NCI-H748 (cell line): Measurements from ENCODE around the gene CELA2A.
"Not testable (repeated sequence)": the region's sequence is repeated elsewhere in the genome, so short reads cannot be mapped to it uniquely, and the experiment has no call there.

Experiments used
- DNase-seq: peaks from one replicate; lab custom pipeline; 2025; ENCODE audit not compliant: unreplicated experiment; lab: John Stamatoyannopoulos, UW

CELA2A gene

GRCh38 chr1:15444468-15445389 lies 11.8 kb upstream of the CELA2A start:
- no peak for DNase-seq

- no peak for DNase-seq
Measured at GRCh38 chr1:15445390-15446122, 11.0 kb upstream of the CELA2A start.

DNA sequence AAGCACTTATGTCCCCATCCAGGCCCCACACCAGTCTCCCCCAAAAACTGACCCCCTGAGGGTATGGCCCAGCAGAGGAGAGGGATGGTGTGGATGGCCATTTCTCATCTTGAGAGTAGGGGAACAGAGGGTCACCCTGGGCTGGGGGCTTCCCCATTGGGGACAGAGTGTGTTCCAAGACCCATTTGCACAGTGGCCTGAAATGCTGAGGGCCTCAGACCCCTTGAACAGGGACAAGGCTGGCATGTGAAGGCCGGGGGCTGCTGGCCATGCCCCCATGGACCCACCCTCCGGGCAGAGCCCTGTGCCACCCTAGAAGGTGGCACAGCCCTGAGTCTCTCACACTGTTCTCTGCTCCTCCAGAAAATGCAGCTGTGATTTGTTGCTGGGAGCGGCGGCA lies 10.3 kb upstream of the CELA2A start:
- no peak for DNase-seq

DNA sequence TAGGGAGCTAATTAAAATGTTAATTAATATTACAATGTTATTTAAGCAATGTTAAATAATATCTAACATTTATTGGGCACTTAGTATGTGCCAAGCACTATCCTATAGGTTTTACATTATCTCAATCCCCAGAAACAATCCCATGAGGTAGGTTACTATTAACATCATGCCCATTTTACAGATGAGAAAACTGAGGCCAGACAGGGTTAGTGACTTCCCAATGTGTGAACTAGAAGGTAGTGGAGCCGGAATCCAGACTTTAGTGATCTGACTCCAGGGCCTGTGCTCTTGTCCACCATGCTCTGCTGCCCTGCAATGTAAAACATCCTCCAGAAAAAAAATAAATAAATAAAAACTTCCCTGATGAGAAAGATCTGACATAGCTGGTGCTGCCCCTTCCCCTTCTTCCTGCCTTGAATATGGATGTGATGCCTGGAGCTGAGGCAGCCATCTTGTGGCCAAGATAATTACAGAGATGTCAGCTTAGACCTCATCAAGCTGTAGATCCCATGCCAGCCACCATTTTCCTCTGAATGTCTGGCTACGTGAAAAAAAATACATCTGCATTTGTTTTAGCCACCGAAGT lies 7.6 kb upstream of the CELA2A start:
- DNase-seq: no peak

GRCh38 chr1:15449567-15449966 lies 7.0 kb upstream of the CELA2A start:
- DNase-seq: no peak

DNA sequence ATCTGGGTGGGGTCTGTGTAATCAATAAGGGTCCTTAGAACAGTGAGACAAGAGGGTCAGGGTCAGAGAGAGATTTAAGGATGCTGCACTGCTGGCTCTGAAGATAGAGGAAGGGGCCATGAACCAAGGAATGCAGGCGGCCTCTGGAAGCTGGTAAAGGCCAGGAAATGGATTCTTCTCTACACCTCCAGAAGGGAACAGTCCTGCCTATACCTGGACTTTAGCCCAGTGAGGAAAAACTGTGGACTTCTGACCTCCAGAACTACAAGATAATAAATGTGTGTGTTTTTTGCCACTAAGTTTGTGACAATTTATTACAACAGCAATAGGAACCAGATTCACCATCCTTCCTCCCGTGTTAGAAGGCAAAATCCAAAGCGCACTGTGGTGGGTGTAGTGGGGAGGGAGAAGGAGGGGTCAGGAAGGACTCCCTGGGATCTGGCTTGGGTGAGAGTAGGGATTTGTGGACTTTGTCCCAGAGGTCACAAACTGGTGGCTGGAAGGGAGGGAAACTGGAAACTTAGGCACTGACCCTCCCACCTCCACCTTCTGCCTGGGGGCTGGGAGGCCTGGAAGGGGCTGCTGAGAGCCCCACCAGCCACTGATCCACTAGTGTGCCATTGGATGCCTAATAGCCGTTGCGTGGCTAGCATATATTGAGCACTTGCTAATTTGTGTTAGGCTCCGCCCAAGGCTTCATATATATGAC lies 5.4 kb upstream of the CELA2A start:
- DNase-seq: no peak

GRCh38 chr1:15452216-15452615 lies 4.3 kb upstream of the CELA2A start:
- DNase-seq: no peak

DNA sequence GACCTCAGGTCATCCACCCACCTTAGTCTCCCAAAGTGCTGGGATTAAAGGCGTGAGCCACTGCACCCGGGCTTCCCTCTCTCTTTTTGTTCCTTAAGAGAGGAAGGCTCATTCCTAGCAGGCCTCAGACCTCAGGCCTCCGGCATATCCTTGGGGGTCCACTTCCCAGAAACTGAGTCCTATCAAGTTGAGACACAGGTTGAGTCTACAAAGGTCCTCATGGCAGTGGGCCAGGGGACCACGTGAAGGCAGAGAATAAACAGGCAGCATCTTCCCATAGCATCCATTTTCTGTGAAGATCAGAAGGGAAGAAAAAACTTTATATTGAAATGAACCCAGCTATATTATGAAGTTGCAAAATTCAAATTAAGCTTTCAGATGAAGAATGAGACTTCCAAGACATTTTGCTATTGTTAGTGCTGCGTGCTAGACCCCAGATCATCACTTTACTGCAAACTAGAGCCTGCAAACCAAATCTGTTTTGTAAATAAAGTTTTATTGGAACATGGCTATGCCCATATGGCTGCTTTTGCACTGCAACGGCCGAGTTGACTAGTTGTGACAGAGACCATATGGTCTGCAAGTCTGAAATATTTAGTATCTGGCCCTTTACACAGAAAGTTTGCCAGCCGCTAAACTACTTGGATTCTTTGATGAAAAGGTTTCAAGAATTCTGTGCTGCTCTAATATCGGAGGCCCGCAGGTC lies 3.5 kb upstream of the CELA2A start:
- DNase-seq: no peak

DNA sequence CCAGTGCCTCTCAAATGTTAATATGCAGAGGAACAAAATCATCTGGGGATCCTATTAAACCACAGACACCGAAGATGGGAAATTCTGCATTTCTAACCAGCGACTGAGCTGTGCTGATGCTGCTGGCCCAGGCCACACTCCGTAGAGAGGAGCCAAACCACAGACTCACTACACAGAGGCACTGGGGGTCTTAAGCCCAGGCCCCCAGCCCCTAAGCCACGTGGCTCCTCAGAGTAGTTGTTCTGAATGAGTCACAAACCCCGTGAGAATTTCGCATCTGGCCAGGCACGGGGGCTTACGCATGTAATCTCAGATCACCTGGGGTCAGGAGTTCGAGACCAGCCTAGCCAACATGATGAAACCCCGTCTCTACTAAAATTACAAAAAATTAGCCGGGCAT lies 2.8 kb upstream of the CELA2A start:
- no peak for DNase-seq

- DNase-seq: no peak
Measured at GRCh38 chr1:15454256-15454655, 2.3 kb upstream of the CELA2A start.

DNA sequence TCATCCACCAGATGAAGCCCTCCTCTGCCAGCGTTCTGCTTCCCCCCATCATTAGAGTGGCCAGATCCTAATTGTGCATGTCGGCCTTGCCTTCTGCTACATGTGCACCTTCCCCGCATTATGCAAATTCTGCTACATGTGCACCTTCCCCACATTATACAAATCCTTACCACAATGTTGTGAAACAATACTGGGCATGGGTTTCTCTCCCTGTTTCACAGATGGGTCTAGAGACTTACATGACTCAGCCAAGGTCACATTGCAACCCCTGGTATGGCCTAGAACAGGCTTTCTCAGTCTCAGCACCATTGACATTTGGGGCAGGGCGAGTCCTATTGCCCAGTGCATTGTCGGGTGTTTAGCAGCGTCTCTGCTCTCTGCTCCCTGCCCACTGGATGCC lies 1.0 kb upstream of the CELA2A start:
- no peak for DNase-seq

DNA sequence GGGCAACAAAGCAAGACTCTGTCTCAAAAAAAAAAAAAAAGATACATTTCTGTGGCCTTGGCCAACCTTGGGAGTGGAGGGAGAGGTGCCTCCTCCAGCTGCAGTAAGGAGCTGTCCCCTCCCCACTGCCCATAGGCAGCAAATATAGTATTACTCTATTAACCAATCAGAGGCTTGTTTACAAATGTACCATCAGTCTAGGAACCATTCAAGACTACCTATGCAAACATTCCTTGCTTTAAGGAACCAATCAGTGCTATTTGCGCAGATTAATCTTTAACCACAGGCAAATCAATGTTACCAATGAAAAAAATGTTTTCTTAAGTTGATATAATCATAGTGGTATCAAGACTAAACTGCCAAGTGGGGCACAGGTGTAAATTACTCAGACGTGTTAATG lies 1.1 kb downstream of the CELA2A start:
- no peak for DNase-seq

GRCh38 chr1:15458388-15458787 lies 1.9 kb downstream of the CELA2A start:
- not testable (repeated sequence) for DNase-seq

GRCh38 chr1:15459771-15460707 lies 3.5 kb downstream of the CELA2A start:
- DNase-seq: no peak

DNA sequence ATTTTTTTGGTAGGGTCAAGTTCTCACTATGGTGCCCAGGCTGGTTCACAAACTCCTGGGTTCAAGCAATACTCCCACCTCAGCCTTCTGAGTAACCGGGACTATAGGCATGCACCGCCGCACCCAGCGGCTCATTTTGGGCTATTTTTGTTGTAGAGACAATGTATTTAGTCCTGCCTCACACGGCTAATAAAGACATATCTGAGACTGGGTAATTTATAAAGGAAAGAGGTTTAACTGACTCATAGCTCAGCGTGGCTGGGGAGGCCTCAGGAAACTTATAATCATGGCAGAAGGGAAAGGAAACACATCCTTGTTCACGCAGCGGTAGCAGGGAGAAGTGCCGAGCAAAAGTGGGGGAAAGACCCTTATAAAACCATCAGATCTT lies 4.2 kb downstream of the CELA2A start:
- DNase-seq: no peak

DNA sequence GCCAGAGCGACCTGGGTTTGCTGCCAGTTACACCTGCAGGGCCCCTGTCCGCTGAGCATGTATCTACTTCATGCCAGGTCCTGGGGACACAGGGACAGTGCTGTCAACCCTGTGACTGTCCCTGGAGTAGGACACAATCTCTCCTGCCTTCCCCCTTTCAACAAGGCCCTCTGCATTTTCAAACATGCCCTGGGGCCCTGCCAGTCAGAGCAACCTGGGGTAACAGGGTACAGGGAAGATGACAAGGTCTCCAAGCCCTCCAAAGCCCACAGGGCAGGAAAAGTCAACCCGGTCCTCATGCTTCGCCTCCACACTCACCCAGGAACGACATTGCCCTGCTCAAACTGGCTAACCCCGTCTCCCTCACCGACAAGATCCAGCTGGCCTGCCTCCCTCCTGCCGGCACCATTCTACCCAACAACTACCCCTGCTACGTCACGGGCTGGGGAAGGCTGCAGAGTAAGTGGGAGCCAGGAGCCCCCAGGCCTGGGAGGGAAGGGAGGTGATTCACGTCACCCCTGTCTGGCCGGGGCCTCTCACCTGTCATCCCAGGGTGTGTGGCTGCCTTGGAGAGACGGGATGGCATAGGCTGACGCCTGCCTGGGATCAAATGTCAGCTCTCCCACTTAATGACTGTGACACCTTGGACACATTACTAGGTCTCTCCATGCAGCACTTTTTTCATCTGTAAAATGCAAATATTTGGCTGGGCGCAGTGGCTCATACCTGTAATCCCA lies 6.7 kb downstream of the CELA2A start:
- DNase-seq: not testable (repeated sequence)

DNA sequence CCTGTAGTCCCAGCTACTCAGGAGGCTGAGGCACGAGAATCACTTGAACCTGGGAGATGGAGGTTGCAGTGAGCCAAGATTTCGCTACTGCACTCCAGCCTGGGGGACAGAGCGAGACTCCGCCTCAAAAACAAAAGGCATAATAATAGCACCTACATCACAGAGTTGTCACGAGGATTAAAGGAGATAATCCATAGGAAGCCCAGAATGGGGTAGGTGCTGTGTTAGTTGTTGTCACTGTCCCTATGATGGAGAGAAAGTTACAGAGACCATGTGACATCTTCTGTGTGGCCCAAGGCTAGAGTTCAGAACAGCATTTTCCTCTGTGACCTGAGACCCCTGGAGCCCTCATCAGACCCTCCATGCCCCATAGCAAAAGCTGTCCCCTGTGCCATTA lies 7.4 kb downstream of the CELA2A start:
- DNase-seq: not testable (repeated sequence)

DNA sequence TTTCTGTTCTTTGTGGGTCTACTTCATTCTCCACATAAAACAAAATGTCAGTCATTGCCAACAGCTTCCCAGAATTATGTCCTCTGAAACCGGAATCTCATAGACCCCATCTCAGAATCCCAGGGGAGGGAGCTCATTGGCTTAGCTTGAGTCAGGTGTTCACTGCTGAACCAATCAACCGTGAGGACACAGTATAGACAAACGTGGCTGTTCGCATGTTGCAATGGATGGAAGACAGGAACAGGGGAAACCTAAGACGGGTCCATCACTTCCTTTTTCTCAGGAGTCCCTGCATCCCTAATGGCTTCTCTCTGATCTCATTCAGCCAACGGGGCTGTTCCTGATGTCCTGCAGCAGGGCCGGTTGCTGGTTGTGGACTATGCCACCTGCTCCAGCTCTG lies 9.1 kb downstream of the CELA2A start:
- no peak for DNase-seq
